Keratinocyte (primary cell): ENCODE data around the gene MARCOL. TPM values are rescaled to one million over a fixed set of nuclear protein-coding genes. Genes with fewer than 3 reads are reported as not detected.

ENCODE experiments used
- DNase-seq: peaks from one replicate; pipeline ENCODE4 v3.0.0-alpha.2; 2011; ENCODE audit warnings: low read depth, missing footprints, low spot score
- FAIRE-seq: peaks from 2 replicates; lab custom pipeline; 2011; peaks lifted over from hg19 to GRCh38; lab: Jason Lieb, UNC
- H2AFZ ChIP-seq: 2 replicates; pipeline ENCODE4 v1.6.0; 2012; ENCODE audit warnings: low read length, control low read depth, inconsistent platforms; ENCODE audit not compliant: control insufficient read depth
- H3K27ac ChIP-seq: 2 replicates; pipeline ENCODE4 v1.5.1; 2011; ENCODE audit warnings: low read length; ENCODE audit not compliant: control insufficient read depth, insufficient read depth
- H3K27me3 ChIP-seq: 3 replicates; pipeline ENCODE4 v1.6.0; 2011; ENCODE audit warnings: low read length; ENCODE audit not compliant: control insufficient read depth, insufficient read depth; ENCODE audit errors: extremely low read depth
- H3K36me3 ChIP-seq, 2 experiments: 2 replicates in 1 of 2; 3 replicates in 1 of 2; pipeline ENCODE4 v1.5.1; 2011; ENCODE audit warnings: low read length in 2 of 2, mild to moderate bottlenecking in 1 of 2; ENCODE audit not compliant: control insufficient read depth in 2 of 2, insufficient read depth in 2 of 2; ENCODE audit errors: extremely low read depth in 1 of 2
- H3K4me1 ChIP-seq: 3 replicates; pipeline ENCODE4 v1.5.1; 2011; ENCODE audit warnings: low read length; ENCODE audit not compliant: control insufficient read depth, insufficient read depth; ENCODE audit errors: extremely low read depth
- H3K4me2 ChIP-seq: 3 replicates; pipeline ENCODE4 v1.6.0; 2011; ENCODE audit warnings: low read depth, low read length; ENCODE audit not compliant: control insufficient read depth, insufficient read depth; ENCODE audit errors: extremely low read depth
- H3K4me3 ChIP-seq, 3 experiments: fragments of 200-600 bp in 1 of 3; sonication (generic) in 1 of 3; 2 replicates in 2 of 3; 3 replicates in 1 of 3; pipeline ENCODE4 v1.5.1; 2011 to 2016; ENCODE audit warnings: low read length in 3 of 3, mild to moderate bottlenecking in 3 of 3, control low read depth in 2 of 3, inconsistent platforms in 1 of 3, low read depth in 1 of 3, mixed read lengths in 1 of 3, mixed run types in 1 of 3, moderate library complexity in 1 of 3; ENCODE audit not compliant: control insufficient read depth in 2 of 3, insufficient read depth in 2 of 3; ENCODE audit errors: extremely low read depth in 1 of 3
- H3K79me2 ChIP-seq: 2 replicates; pipeline ENCODE4 v1.6.0; 2012; ENCODE audit warnings: low read length; ENCODE audit not compliant: control insufficient read depth, insufficient read depth
- H3K9ac ChIP-seq: 3 replicates; pipeline ENCODE4 v1.6.0; 2011; ENCODE audit warnings: low read length; ENCODE audit not compliant: control insufficient read depth, insufficient read depth; ENCODE audit errors: extremely low read depth
- H3K9me1 ChIP-seq: 3 replicates; pipeline ENCODE4 v1.6.0; 2011; ENCODE audit warnings: low read length; ENCODE audit not compliant: control insufficient read depth, insufficient read depth; ENCODE audit errors: extremely low read depth
- H3K9me3 ChIP-seq: 2 replicates; pipeline ENCODE4 v1.5.1; 2012; ENCODE audit warnings: low read depth, low read length; ENCODE audit not compliant: control insufficient read depth
- H4K20me1 ChIP-seq: 3 replicates; pipeline ENCODE4 v1.6.0; 2011; ENCODE audit warnings: low read length; ENCODE audit not compliant: control insufficient read depth, insufficient read depth; ENCODE audit errors: extremely low read depth
- EZH2 ChIP-seq: IDR thresholded peaks from one replicate; pipeline ENCODE4 v1.6.1; 2012; ENCODE audit warnings: inconsistent platforms, mild to moderate bottlenecking, low read length, moderate library complexity
- dilution Hi-C: fragments of 300-500 bp; cut with MboI; formaldehyde crosslinking; loops from one replicate; pipeline ENCODE4 v1.7.0; 2020; ENCODE audit warnings: low sequenced_read_pairs; ENCODE audit not compliant: extremely low pct_ligation_motif_present
- polyA plus RNA-seq, 5 experiments: library from polyadenylated mRNA; depleted of rRNA in 3 of 5; stranded (reverse) in 3 of 5; stranded (forward) in 1 of 5; unstranded in 1 of 5; fragments of >200 nt; gene quantifications; 1 replicate in 1 of 5; 2 replicates in 3 of 5; 3 replicates in 1 of 5; pipeline versions ENCODE4 v1.2.1 to v1.2.3, GENCODE V29; 2011 to 2012; ENCODE audit warnings: missing spikeins in 2 of 5, low read depth in 1 of 5, low replicate concordance in 1 of 5
- TF ChIP-seq, protein P1 (sequence below), 3 experiments: IDR thresholded peaks in 1 of 3; conservative IDR thresholded peaks in 1 of 3; optimal IDR thresholded peaks in 1 of 3; 2 replicates in 2 of 3; 3 replicates in 1 of 3; pipeline versions ENCODE3 to v1.5.1; 2011; ENCODE audit warnings: low read length in 3 of 3, mild to moderate bottlenecking in 3 of 3, moderate library complexity in 2 of 3, control low read depth in 1 of 3, inconsistent platforms in 1 of 3; ENCODE audit not compliant: insufficient read depth in 2 of 3; ENCODE audit errors: extremely low read depth in 1 of 3

The MARCOL gene
- polyA plus RNA-seq, 1 donor (not counting 4 experiments of a cell fraction or from before 2014, with no cell fraction given): not detected

DNA sequence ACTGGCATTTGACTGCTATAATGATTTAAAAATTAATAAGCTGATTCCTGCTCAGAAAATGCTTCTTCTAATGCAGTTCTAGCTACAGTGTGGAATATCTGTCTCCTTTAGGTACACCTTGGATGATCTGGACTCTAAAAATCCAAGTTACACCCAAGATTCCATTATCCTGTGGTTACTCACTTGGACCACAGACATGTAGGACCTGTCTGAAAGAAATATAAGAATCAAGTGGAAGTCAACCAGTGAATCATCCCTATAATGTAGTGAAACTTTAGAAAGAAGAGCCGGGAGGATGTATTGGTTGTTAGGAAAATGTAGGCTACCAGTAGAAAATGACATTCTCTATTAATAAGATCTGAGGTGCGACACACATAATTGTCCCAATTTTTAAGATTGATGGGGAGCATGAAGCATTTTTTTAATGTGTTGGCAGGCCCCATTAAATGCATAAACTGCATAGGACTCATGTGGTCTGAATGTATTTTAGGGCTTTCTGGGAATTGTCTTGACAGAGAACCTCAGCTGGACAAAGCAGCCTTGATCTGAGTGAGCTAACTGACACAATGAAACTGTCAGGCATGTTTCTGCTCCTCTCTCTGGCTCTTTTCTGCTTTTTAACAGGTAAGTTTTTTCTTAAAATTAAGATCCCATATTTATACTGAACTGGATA, 35.7 kb upstream of the MARCOL start, which contains the start of gene SPINK6:
SPINK6 (plus strand) TSS at position 512 of the 673 bp plus-strand sequence; CDS start at position 567, 55 bp downstream.
- no peak for TF ChIP-seq EZH2
- TF ChIP-seq, protein P1, sequence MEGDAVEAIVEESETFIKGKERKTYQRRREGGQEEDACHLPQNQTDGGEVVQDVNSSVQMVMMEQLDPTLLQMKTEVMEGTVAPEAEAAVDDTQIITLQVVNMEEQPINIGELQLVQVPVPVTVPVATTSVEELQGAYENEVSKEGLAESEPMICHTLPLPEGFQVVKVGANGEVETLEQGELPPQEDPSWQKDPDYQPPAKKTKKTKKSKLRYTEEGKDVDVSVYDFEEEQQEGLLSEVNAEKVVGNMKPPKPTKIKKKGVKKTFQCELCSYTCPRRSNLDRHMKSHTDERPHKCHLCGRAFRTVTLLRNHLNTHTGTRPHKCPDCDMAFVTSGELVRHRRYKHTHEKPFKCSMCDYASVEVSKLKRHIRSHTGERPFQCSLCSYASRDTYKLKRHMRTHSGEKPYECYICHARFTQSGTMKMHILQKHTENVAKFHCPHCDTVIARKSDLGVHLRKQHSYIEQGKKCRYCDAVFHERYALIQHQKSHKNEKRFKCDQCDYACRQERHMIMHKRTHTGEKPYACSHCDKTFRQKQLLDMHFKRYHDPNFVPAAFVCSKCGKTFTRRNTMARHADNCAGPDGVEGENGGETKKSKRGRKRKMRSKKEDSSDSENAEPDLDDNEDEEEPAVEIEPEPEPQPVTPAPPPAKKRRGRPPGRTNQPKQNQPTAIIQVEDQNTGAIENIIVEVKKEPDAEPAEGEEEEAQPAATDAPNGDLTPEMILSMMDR (optimal IDR thresholded peaks at IDR 0.05 in 1 of 3, IDR thresholded peaks at IDR 0.05 in 1 of 3, conservative IDR thresholded peaks at IDR 0.05 in 1 of 3; ENCODE audit: extremely low read depth in 1 of 3, insufficient read depth in 2 of 3, low read length in 3 of 3): no peak
- Histone ChIP-seq H2AFZ (peak within 1 kb of the TSS; percentile 24), H3K4me2 (peak within 1 kb of the TSS; percentile 68), H3K36me3 (no peaks in the 10 kb centered on the region), H3K4me1 (peaks cover 19% of the 10 kb centered on the region), H3K9ac (peak within 1 kb of the TSS; percentile 11), H3K27ac (peak within 1 kb of the TSS; percentile 36), H4K20me1 (no peaks in the 10 kb centered on the region), H3K9me3 (no peaks in the 10 kb centered on the region), H3K4me3 (peak within 1 kb of the TSS in 2 of 3 experiments; percentile 34 to 42), H3K27me3 (no peaks in the 10 kb centered on the region), H3K9me1 (no peaks in the 10 kb centered on the region), H3K79me2 (no peaks in the 10 kb centered on the region)
- peak; percentile 64 for FAIRE-seq
- dilution Hi-C loops: no loop called here
- DNase-seq: peak; percentile 65

DNA sequence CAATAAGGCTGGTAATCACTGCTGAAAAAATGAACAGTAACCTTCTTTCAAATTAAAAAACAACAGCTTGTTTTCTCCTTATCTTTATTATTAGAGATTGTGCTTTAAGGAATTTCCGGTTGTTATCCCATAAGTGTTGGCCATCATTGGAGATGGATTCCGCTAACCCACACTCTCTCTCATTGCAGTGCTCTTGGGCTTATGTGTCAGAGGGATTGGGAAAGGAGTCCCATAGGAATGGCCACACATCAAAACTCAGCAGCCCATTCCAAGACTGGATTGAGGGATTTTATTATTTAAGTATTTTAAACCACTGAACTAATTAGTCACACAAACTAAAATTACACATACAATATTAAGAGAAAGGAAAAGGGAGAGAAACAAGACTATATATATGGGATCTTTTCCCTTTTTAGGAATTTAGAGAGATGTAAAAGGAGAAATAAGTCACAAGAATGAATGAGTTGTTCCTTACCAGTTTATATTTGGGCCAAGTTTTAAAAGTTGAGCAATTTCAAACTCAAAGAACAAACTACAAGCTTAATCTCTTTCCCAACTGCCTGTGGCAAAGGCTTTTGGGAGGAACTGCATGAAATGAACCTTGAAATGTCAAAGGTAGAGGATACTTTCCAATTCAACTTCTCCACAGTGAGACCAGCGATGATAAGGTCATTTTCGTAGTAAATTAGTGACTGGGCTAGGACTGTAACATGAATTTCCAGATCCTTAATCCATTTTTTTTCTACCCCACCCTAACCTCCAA, 33.1 kb upstream of the MARCOL start:
- TF ChIP-seq, protein P1 (optimal IDR thresholded peaks at IDR 0.05 in 1 of 3, IDR thresholded peaks at IDR 0.05 in 1 of 3, conservative IDR thresholded peaks at IDR 0.05 in 1 of 3; ENCODE audit: extremely low read depth in 1 of 3, insufficient read depth in 2 of 3, low read length in 3 of 3): no peak
- TF ChIP-seq EZH2: no peak
- Histone ChIP-seq H3K4me2 (peak overlapping the region; percentile 47), H3K27me3 (no peaks in the 10 kb centered on the region), H3K79me2 (no peaks in the 10 kb centered on the region), H3K27ac (no peak overlapping the region), H4K20me1 (no peaks in the 10 kb centered on the region), H2AFZ (peak overlapping the region; percentile 51), H3K9me3 (no peaks in the 10 kb centered on the region), H3K9me1 (no peaks in the 10 kb centered on the region), H3K36me3 (no peaks in the 10 kb centered on the region), H3K9ac (no peak overlapping the region), H3K4me3 (no peak overlapping the region), H3K4me1 (peaks cover 28% of the 10 kb centered on the region)
- dilution Hi-C loops: no loop called here
- FAIRE-seq: no peak
- DNase-seq: no peak
